Erythroblast (primary cell): Measurements from ENCODE around the gene METTL23.

Experiments
- GATA1 ChIP-seq: IDR thresholded peaks from 2 replicates; pipeline ENCODE4 v1.6.1; 2011; ENCODE audit warnings: low read depth, mild to moderate bottlenecking, control low read depth, low read length, moderate library complexity
- POLR2A ChIP-seq: IDR thresholded peaks from 2 replicates; pipeline ENCODE4 v1.6.1; 2011; ENCODE audit warnings: mild to moderate bottlenecking, low read length

DNA sequence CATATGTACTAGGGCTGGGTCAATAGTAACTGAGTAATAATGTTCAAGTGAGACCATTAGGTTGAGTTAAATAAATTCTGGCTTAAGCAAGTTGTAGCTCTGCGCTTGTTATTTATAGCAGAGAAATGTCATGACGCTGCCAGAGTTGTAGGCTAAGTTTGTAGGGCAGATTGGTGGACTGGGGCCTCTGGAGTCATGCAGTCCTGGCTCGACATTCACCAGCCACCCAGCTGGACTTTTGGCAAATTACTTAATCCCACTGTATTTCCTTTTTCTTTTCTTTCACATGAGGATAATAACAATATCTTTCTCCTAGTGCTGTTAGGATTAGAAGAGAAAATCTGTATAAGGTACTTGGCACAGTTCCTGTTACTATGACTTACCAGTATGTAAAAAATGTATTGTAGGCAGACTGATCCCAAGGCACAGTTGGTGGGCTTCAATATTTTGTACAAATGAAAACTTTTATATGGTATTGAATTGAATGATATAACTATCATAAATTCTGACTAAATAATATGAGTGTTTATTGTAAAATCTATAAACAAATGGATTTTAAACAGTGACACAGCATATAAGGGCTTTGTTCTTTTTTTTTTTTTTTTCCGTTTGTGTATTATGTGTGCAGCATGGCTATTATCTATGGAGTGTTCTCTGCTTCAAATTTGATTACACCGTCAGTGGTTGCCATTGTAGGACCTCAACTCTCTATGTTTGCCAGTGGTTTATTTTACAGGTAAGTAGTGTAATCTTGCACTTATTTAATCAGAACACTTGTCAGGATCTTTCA, 13.9 kb downstream of the METTL23 start:
- TF ChIP-seq POLR2A, result no peak
- no peak for TF ChIP-seq GATA1
